Stomach (tissue), 4 donors: Measurements from ENCODE around the gene USP44.

Source experiments
- POLR2A ChIP-seq, 4 donors: fragments of 450-650 bp; IDR thresholded peaks; one replicate each; pipeline ENCODE4 v1.6.1; 2016; ENCODE audit warnings: antibody characterized with exemption in 4 of 4, control low read depth in 2 of 4, mild to moderate bottlenecking in 1 of 4, moderate library complexity in 1 of 4
- POLR2AphosphoS5 ChIP-seq, 3 donors: sonication (generic); formaldehyde crosslinking; IDR thresholded peaks; one replicate each; pipeline ENCODE4 v1.6.1; 2016; ENCODE audit warnings: antibody characterized with exemption in 3 of 3

GRCh38 chr12:95532851-95533250 lies 18.4 kb downstream of the USP44 start:
- TF ChIP-seq POLR2A (IDR thresholded peaks at IDR 0.05) (no peak), POLR2AphosphoS5 (IDR thresholded peaks at IDR 0.05) (no peak)
